RPMI8226 (cell line): Measurements from ENCODE around the gene SKIC8.
A peak's percentile ranks its signal among the peaks of the same experiment; 100 is the strongest.

Experiments used
- DNase-seq: peaks from one replicate; pipeline ENCODE4 v3.0.0-alpha.2; 2015

The SKIC8 gene

DNA sequence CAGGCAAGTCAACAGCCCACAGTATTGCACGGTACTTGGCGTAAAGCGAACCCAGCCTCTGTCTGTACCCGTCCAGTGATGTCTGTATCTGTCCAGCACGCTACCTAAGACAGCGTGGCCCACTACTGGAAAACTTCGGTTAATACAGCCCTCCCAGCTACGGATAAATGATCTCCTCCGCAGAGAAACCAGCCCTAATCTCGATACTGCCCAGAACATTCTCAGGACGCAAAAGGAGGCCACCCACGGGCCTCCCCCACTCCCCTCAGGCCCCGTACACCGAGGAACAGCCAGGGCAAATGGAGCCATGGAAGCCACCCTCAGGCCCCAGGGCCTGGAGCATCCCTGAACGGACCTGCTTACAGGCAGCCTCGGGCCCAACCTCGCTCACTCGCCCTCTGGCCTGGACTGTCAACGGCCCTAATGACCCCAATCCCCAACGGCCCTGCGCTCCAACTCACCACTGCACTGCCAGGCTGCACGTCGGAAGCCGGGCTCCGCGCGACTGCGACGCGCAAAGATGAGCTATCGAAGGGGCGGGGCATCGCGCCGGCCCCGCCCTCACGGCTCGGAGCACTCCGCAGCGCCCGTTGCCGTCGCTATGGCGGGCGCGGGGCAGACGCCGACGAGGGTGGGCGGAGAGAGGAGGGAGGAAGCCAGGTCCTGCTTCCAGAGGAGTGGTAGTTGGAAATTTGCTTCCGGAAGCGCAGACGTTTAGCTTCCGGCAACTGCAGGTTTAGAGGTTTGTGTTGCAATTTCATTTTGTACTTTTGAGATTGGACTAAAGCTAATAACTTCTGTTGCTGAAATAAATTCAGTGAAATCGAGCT, at the start of gene SKIC8:
Gene SKIC8, minus strand, starts transcription at position 509 of the 830 bp plus-strand sequence. CDS start 3,923 bp downstream, outside the sequence.
- DNase-seq, result peak; percentile 96

DNA sequence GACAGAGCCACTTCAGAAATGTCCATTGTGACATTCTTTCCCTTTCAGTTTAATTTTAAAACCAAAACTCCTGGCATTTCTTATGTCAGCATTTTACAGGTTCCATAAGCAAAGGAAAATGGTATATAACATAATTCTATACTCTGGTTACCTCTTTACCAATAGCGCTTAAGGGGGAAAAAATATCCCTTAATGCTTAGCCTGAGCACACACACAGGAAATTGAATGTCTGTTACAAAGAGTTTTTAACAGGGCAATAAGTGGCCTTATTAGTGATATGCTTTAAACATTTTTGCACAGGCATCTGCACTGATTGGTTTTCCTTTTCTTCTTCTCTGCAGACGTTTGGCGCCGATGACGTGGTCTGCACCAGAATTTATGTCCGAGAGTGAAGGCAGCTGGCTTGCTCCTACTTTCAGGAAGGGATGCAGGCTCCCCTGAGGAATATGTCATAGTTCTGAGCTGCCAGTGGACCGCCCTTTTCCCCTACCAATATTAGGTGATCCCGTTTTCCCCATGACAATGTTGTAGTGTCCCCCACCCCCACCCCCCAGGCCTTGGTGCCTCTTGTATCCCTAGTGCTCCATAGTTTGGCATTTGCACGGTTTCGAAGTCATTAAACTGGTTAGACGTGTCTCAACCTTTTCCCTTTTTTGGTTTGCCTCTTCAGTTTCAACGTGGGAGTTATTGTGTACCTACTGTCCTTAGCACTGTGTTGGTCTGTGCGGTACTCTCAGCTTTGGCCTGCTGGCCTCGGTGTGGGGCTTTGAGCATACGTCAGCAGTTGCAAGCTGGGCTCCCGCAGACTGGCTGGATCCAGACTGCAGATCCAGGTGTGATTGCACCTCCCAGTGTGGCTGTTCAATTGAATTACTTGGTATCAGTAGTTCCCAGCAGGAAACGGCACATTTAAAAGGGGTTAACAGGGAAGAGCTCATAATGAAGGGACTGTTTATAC, 48.5 kb upstream of the SKIC8 start:
- no peak for DNase-seq

DNA sequence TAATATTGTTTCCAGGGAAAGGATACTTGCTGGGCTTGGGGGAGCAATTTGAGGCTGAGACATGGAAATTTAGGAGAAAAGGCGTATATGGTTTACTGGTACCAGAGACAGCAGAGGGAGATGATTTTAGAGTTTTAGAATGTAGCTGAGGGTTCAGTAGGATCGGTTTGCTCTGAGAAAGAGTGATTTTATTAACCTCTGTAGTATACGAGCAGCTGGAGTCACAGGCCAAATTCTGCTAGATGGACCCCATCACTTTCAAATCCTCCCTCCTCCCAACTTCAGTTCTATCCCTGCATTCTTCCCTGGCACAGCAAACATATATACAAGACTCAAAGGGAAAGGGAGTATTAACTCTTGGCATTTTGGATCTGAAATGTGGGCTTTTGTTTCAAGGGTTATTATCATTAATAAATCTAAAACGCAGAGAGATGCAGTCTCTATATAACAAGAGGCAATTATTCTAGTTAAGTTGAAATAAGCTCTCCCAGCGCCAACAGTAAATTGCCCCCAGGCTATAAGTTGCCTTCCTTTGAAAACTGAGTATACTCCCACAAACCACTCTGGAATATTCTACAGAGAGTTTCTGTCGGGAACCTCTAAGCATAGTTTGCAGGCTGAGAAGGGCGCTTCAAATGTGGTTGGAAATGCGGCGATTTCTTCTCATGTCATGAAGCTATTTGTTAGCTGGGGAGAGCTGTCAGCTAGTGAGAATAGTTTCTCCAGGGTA, 46.2 kb upstream of the SKIC8 start:
- DNase-seq, result no peak

DNA sequence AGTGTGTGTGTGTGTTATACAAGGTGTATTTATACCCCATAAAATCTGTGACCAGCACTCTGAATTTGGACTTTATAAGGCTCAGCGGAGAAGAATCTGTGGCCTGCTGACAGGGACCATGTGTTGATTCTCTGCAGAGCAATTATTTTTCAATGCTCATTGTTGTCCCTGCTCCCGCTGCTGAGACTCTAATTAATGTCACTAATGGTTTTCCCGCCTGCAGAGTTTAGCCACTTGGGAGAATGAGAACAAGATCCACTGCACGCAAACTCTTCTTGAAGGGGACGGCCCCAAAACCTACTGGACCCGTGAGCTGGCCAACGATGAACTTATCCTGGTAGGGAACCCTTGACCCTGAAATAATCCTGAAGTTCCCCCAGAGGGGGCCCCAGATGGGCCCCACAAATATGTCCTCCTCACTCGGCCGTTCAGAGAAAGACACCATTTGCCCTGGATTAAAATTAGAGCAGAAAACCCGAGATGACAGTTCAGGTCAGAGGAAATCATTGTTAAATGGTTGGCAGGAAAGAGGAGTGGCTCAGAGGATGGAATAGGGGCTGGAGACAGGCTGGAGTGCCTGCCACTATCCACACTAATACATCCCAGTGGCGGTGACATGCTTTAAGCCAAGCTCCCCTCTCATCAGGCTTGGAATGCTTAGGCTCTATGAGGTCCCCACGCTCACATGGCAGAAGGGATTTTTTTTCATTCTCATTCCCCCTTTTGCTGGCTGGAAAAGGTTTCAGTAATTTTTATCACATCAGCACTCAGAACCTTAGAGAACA, 44.1 kb upstream of the SKIC8 start:
- DNase-seq, result no peak

DNA sequence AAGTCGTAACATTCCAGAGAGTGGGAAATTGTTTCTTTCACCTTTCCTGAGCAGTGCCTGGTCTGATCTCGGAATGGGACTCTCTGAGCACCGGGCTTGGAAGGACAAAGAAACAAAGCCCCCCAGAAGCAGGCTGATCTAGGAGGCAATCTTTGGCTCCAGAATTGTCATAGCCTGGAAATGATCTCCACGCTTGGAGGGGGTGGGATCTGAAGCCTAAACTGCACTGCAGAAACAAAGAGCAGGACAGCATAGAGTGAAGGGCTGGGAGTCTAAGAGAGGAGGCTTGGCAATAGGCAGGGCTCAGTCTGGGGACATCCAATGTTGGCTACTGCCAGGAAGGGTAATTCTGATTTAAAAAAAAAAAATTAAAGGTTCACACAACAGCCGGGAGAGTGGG, 42.6 kb upstream of the SKIC8 start:
- DNase-seq, result no peak

DNA sequence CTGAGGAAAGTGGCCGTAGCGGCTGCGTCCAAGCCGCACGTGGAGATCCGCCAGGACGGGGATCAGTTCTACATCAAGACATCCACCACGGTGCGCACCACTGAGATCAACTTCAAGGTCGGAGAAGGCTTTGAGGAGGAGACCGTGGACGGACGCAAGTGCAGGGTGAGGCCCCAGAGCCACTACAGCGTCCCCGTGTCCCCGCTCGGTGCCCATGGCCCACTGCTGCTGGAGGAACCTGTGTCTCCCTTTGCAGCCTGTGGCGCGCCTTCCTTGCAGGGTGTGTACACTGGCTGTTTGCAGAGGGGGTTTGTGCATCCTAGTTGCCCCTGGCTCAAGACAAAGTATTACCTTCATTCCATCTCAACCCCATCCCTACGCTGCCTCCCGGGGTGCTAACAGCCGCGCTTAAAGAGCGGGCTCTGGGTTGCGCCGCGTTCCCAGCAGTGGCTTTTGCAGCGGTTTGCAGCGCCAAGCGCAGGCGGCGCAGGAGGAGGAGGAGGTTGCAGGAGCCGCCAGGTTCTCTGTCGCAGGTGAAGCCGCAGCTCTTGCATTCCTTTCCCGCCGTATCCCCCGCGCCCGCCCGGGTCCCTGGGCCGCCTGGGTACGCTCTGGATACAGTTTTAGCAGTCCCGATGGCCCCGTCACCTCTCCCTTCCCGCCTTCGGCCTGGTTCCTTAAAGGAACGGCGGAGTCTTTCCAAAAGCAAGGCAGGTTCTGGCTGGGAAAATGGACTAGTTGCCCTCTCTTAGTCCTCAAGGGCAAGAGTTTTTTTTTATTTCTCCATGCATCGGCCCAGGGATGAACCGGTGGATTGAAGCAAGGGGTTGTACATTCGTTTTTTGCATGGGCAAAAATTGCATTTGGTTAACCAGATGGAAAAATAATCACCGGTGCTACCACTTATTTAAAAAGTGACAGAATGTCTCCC, 41.9 kb upstream of the SKIC8 start:
- no peak for DNase-seq

DNA sequence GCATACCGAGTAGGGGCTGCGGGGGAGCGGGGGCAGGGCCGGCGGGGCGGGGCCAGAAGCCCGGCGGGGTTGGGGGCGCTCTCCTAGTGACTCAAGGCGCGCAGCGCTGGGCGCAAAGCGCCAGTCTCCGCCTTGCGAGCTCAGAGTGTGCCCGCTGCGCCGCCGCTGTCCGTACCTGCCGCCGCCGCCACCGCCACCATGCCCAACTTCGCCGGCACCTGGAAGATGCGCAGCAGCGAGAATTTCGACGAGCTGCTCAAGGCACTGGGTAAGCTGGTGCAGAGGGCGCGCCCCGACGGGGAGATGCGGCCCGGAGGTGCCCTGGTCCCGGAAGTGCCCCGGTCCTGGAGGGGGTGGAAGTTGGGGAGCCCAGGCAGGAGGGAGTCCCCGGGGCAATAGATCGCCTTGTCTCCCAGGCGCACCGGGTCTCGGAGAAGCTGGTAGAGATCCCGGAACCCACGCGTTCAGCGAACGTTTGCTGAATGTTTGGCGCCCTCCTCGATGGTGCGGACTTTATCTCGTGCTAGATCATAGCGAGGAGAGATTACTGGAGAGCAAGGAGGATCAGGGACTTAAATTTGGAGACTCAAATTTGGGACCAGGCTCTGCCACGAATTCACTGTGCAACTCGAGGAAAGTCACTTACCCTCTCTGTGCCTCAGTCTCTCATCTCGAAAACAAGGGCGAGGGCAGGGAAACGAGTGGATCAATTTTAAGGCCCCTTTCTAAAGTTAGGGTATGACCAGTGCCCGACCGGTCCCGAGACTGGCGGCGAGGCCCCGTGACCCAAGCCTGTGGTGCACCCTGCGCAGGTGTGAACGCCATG, 41.0 kb upstream of the SKIC8 start, which contains the start of gene CRABP1:
Gene CRABP1, plus strand, starts transcription at position 123 of the 826 bp plus-strand sequence. Its CDS starts 76 bp downstream, at position 199.
- no peak for DNase-seq

DNA sequence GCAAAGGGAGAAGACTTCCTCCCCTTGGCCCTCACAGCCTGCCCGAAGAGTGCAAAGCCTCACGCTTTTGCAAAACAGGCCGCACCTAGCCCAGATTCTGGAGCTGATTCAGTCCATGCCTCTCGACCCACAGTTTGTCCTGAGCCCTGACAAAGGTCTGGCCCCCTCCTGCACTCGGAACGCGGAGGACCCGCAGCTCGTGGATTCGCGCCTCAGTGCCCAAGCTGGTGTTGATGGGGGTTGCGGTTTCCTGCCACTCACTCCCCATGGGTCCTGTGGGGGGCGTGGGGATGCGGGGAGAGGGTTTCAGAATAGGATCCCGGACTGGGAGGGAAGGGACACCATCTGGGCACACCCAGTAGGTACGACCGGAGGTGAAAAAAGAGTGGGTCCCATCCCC, 40.1 kb upstream of the SKIC8 start:
- no peak for DNase-seq

DNA sequence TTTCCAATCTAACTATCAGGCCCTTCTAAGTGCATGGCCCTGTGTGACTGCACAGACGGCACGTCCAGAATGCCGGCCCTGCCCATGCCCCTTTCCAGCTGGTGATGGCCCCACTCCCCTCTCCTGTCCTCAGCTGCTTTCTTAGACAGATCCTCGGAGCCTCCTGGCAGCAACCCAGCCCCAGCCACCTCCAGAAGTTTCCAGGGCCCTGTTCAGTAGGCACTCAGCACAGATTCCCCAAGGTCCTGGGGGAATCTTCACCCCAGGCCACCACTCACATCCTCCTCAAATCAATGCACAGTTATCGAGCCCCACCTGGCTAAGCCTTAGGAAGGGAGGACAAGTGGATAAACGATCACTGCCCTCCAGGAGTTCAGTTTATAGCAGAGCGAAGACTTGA, 39.4 kb upstream of the SKIC8 start:
- DNase-seq, result no peak

DNA sequence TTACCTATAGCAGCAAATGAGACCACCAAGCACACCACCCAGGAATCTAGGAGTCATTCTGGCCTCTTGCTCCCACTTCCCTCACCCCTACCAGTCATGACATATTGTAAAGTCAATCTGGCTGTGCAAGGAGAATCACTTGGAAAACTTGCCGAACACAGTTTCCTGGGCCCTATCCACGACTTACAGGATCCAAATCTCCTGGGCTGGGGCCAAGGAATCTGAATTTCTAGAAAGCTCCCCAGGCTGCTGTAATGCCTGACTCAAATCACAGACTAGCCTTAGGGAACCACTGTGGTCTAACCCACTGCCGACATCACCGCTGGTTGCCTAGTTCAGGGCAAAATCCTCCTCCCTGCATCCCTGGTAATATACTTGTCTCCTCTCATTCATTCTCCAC, 36.6 kb upstream of the SKIC8 start:
- DNase-seq, result no peak

DNA sequence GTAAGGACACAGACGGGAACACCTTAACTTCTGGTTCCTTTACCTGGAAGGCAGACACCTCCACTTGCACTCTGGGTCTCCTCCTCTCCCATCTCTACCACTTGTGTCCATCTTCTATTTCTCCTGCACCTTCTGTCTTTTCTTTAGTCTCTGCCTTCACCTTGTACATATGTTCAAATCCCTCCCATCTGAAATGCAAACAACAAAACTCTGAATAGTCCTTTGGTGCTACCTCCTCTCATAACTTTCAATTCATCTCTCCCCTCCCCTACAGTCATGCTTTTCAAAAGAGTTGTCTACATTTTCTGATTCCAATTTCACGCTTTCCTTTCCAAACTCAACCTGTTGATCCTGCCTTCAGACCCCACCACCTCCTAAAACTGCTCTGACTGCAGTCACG, 35.4 kb upstream of the SKIC8 start:
- DNase-seq, result no peak

DNA sequence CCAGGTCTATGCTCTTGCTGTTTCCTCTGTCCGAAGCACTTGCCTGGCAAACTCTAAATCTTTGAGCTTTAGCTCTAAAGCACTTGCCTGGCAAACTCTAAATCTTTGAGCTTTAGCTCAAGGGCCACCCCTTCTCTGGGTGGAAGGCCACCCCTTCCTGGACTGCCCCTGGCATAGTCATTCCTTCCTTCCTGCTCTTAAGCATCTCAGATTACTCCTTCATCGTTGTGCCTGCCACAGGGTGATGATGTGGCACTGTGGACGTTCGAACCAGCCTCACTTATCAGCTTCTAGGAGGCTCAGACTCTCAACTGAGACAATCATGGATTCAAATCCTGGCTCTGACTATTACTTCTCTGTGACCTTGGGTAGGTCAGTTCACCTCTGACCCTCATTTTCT, 30.2 kb upstream of the SKIC8 start:
- no peak for DNase-seq

DNA sequence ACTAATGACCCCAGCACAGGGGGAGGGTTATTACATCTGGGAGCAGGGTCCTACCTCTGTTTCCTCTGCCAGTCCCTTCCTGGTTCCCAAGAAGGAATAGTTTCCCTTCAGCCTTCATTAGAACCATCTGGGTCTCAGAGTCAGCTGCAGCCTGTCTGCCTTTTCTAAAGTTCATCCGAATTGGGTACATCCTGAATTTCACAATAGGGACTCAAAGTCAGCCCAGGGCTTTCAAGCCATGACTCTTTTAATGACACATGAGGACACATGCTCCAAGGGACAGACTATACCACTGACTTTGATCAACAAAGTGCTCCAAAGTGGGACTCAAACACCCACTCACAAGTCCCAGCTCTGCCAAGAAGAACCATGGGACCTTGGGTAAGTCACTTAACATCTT, 28.1 kb upstream of the SKIC8 start:
- no peak for DNase-seq

DNA sequence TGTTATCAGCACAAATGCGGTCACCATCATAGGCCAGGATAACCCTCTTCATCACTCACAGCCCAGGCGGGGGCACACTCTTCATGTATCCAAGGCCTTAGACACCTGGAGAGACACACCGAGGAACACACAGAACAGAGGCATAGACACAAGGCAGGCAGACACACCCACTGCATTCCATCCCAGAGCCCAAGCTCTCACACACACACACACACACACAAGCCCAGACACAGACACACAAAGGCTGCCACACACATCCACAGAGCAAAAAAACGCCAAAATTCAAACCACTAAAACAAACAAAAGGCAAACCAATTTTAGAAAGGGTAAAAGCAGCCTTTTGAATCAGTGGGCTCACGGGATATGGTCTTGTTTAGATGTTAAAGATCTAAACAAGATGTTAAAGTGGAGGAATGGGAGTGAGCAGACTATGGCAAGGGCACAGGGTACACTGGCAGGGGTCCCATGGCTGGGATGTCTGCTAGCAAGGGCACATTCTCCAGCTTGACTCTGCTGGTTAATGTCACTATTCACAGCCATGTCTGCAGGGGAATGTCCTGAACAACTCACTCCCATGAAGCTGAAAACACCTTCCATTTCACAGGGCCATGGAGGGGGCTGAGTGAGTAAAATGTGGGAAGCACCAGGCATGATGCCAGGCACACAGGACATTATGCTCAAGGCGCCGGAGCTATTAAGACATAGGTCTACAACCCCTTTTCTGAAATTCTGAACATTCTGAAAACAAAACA, 25.9 kb upstream of the SKIC8 start:
- no peak for DNase-seq

DNA sequence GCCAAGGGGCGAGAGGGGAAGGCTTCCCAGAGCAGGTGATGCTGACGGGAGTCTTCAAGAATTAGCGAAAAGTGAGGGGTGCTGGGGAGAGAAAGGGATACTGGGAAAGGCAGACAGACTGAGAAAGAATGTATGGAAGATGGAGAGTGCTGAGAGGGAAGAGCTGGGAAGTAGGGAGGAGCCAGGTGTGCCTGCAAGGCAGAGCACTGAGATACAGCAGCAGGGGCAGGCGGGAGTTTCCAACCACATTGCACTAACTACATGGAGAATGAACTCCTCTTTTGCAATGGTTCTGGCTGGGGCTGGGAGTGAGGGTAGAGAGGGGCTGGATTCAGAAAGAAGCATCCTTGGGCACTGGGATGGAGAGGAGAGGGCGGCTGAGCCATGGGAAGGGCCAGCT, 24.7 kb upstream of the SKIC8 start:
- DNase-seq, result no peak

DNA sequence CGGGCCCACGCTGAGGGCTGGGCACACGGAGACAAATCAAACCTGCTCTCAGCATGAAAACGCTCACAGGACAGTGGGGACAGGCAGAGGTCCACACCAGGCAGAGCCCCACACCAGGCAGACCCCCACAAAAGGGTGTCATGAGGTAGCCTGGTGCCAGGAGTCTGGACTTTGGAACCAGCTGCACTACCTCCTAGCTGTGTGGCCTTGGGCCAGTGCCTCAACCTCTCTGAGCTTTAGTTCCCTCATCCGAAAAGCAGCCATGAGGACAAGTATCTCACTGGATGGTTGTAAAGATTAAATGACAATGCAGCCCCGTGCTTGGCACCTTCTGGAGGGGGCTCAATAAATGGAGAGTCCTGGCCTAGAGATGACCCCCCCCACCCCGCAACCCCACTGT, 24.3 kb upstream of the SKIC8 start:
- DNase-seq, result no peak

DNA sequence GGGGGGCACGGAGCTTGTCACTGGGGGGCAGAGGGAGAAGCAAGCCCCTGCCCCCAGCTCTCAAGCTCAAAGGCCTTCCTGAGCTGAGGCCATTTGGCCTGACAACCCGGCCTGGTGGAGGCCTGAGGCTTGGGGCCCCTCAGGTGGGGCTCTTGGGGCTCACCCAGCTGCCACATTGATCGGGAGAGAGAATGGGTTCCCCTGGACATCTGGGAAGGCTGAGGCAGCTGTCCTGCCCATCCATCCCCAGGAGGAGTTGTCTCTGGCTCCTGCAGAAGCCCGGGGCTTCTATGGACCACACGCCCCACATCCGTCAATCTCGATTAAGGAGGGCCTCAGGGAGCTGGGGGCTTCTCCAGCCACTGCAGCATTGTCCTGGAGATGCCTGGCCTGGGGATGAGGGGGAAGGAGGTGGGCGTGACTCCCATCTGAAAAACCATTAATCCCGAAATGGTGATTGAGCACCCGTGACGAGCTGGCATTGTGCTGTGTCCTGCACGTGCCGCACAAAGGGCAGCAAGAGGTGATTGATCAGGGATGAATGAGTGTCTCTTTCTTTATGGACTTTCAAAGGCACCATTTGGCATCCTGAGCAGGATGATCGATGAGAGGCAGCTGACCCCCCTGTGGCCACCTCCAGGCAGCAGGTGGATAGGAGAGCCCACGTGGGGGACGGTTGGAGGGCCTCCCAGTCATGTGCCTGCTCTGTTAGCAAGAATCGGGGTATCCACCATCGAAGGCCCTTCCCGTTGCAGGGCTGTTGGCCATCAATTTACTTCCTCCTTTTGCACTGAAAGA, 23.5 kb upstream of the SKIC8 start:
- no peak for DNase-seq

DNA sequence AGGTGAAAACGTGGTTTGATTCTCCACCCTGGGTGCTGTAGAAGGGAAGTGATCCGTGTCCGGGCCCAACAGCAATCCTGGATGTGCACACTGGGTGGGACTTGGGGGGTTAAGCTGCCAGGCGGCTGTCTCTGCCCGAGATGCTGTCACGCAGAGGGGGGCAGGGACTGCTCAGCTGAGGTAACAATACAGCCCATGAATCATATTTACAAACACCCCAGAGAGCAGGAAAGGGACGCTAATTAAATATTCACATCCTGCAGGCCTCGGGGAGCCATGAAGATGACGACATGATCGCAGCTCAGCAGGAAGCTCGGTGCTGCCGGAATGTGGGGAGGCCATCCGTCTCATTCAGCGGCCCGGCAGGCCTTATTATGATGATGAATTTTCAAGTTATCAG, 22.8 kb upstream of the SKIC8 start:
- no peak for DNase-seq

DNA sequence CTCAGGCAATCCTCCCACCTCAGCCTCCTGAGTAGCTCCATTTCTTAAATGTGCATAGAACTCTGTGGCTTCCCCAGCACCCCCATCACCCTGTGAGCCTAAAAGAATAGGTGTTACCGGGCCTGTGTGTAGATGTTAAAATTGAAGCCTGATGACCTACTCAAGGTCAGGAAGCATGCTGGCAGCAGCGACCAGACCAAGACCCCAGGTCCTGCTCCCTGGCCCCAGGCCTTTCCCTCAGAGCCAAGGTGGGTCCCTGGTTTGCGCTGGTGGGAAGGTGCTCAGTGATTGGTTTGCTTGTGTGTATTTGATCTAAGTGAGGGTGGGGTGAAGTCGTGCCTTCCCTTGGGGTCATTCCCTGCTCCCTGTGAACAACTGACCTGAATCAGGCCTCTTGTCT, 22.4 kb upstream of the SKIC8 start:
- DNase-seq, result no peak
